Measurements from ENCODE around the gene MAML2.

DNA sequence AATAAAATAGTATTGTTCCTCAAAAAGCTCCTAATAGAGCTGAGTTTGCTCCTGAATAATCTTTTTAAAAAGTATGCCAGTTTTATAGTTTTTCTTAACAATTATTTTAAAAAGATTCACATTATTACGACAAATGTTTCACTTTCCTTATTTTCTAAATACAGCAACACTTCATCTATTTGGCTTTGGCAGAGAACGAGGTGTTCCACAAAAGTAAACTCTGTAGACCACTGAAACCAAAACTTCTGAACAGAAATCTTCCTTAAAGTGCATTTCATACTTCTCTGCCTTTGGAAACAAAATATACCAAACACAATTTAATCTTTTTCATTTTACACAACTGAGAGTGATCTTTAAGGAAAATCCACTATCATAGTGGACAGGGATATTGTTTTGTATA, 285.5 kb downstream of the MAML2 start:
- TF ChIP-seq POLR2A (IDR thresholded peaks at IDR 0.05; ENCODE audit: low read depth, low read length) (no peak), TAF1 (IDR thresholded peaks at IDR 0.05; ENCODE audit: borderline replicate concordance, low read depth, low read length) (no peak)

All from GM12892 (cell line).